HEK293 (cell line): ENCODE data around the gene CADPS.

Experiments
- CTCF ChIA-PET: fragments of 350-600 bp; formaldehyde crosslinking; extraction: SDS; loops from one replicate; lab custom pipeline; 2021; ENCODE audit warnings: antibody characterized with exemption; lab: Yijun Ruan, JAX
- POLR2A ChIA-PET: fragments of 300-600 bp; formaldehyde crosslinking; extraction: SDS; loops from one replicate; lab custom pipeline; 2020; ENCODE audit warnings: antibody characterized with exemption, inconsistent platforms; lab: Yijun Ruan, JAX
- H3K27ac ChIP-seq: fragments of 200-500 bp; sonication (Bioruptor generic); 2 replicates; pipeline ENCODE4 v1.5.1; 2014; ENCODE audit warnings: low read depth, low read length, control low read depth, inconsistent platforms; ENCODE audit errors: extremely low read depth
- H3K36me3 ChIP-seq, 2 experiments: fragments of 200-500 bp in 1 of 2; sonication (Bioruptor generic) in 1 of 2; 1 replicate in 1 of 2; 2 replicates in 1 of 2; pipeline ENCODE4 v1.5.1; 2014 to 2017; ENCODE audit warnings: inconsistent platforms in 2 of 2, low read length in 2 of 2; ENCODE audit not compliant: control insufficient read depth in 2 of 2, insufficient read depth in 1 of 2
- H3K4me1 ChIP-seq: fragments of 200-500 bp; sonication (Bioruptor generic); 2 replicates; pipeline ENCODE4 v1.5.1; 2014; ENCODE audit warnings: mild to moderate bottlenecking, low read length, inconsistent platforms; ENCODE audit not compliant: control insufficient read depth, insufficient read depth
- H3K4me3 ChIP-seq: 2 replicates; pipeline ENCODE4 v1.5.1; 2011; ENCODE audit warnings: low read depth, mild to moderate bottlenecking, control low read depth, low read length, moderate library complexity
- H3K9me3 ChIP-seq: fragments of 200-500 bp; sonication (Bioruptor generic); 2 replicates; pipeline ENCODE4 v1.5.1; 2014; ENCODE audit warnings: low read depth, low read length, inconsistent platforms; ENCODE audit not compliant: control insufficient read depth, insufficient read depth
- HIC1 ChIP-seq: fragments of 450-650 bp; formaldehyde crosslinking; IDR thresholded peaks from 2 replicates; pipeline ENCODE4 v1.5.1; 2016; ENCODE audit warnings: missing biosample characterization, missing genetic modification characterization
- KLF7 ChIP-seq: fragments of 450-650 bp; formaldehyde crosslinking; IDR thresholded peaks from 2 replicates; pipeline ENCODE4 v1.5.1; 2016; ENCODE audit warnings: missing biosample characterization, missing genetic modification characterization, borderline replicate concordance
- SALL2 ChIP-seq: fragments of 450-650 bp; formaldehyde crosslinking; IDR thresholded peaks from 2 replicates; pipeline ENCODE4 v1.5.0; 2017; ENCODE audit warnings: missing biosample characterization, mild to moderate bottlenecking, missing genetic modification characterization, borderline replicate concordance
- TCF7L2 ChIP-seq: IDR thresholded peaks from 2 replicates; pipeline ENCODE4 v1.6.1; 2011; ENCODE audit warnings: low read depth, mild to moderate bottlenecking, inconsistent platforms, low read length, moderate library complexity, borderline replicate concordance
- ZBTB21 ChIP-seq: fragments of 450-650 bp; formaldehyde crosslinking; IDR thresholded peaks from 2 replicates; pipeline ENCODE4 v1.5.1; 2017; ENCODE audit warnings: missing biosample characterization, missing genetic modification characterization
- ZBTB26 ChIP-seq: fragments of 450-650 bp; formaldehyde crosslinking; optimal IDR thresholded peaks from 2 replicates; pipeline ENCODE3; 2016; ENCODE audit warnings: missing biosample characterization, mild to moderate bottlenecking, missing genetic modification characterization
- ZBTB7A ChIP-seq: fragments of 450-650 bp; formaldehyde crosslinking; IDR thresholded peaks from 2 replicates; pipeline ENCODE4 v1.5.1; 2016; ENCODE audit warnings: low read depth, missing biosample characterization, missing genetic modification characterization
- ZNF18 ChIP-seq: fragments of 450-650 bp; formaldehyde crosslinking; IDR thresholded peaks from 2 replicates; pipeline ENCODE4 v1.5.1; 2016; ENCODE audit warnings: missing biosample characterization, missing genetic modification characterization
- ZNF335 ChIP-seq: fragments of 450-650 bp; formaldehyde crosslinking; conservative IDR thresholded peaks from 2 replicates; pipeline ENCODE4 v1.5.1; 2016; ENCODE audit warnings: missing biosample characterization, missing genetic modification characterization
- ZNF354C ChIP-seq: fragments of 450-650 bp; formaldehyde crosslinking; IDR thresholded peaks from 2 replicates; pipeline ENCODE4 v1.5.1; 2016; ENCODE audit warnings: missing biosample characterization, missing genetic modification characterization, low read depth, borderline replicate concordance
- ZNF560 ChIP-seq: fragments of 450-650 bp; formaldehyde crosslinking; IDR thresholded peaks from 2 replicates; pipeline ENCODE4 v1.5.1; 2017; ENCODE audit warnings: missing biosample characterization, missing genetic modification characterization, borderline replicate concordance
- ZNF629 ChIP-seq: fragments of 450-650 bp; formaldehyde crosslinking; IDR thresholded peaks from 2 replicates; pipeline ENCODE4 v1.5.1; 2017; ENCODE audit warnings: missing biosample characterization, missing genetic modification characterization
- ZNF777 ChIP-seq: fragments of 450-650 bp; formaldehyde crosslinking; IDR thresholded peaks from 2 replicates; pipeline ENCODE4 v1.5.1; 2017; ENCODE audit warnings: missing biosample characterization, missing genetic modification characterization, borderline replicate concordance
- ZNF791 ChIP-seq: fragments of 450-650 bp; formaldehyde crosslinking; IDR thresholded peaks from 2 replicates; pipeline ENCODE4 v1.5.1; 2016; ENCODE audit warnings: missing biosample characterization, missing genetic modification characterization
- ZNF837 ChIP-seq: fragments of 450-650 bp; formaldehyde crosslinking; IDR thresholded peaks from 2 replicates; pipeline ENCODE4 v1.5.1; 2016; ENCODE audit warnings: missing biosample characterization, missing genetic modification characterization
- ZSCAN4 ChIP-seq: fragments of 450-650 bp; formaldehyde crosslinking; IDR thresholded peaks from 2 replicates; pipeline ENCODE4 v1.5.1; 2017; ENCODE audit warnings: missing biosample characterization, missing genetic modification characterization
- ZXDB ChIP-seq: fragments of 450-650 bp; formaldehyde crosslinking; IDR thresholded peaks from 2 replicates; pipeline ENCODE4 v1.5.1; 2016; ENCODE audit warnings: missing biosample characterization, missing genetic modification characterization
- TF ChIP-seq, protein P1 (sequence below): fragments of 450-650 bp; formaldehyde crosslinking; IDR thresholded peaks from 2 replicates; pipeline ENCODE4 v1.5.1; 2017; ENCODE audit warnings: missing biosample characterization, missing genetic modification characterization
- TF ChIP-seq, protein P2 (sequence below): fragments of 450-650 bp; formaldehyde crosslinking; IDR thresholded peaks from 2 replicates; pipeline ENCODE4 v1.5.1; 2016; ENCODE audit warnings: missing biosample characterization, missing genetic modification characterization

Gene CADPS

DNA sequence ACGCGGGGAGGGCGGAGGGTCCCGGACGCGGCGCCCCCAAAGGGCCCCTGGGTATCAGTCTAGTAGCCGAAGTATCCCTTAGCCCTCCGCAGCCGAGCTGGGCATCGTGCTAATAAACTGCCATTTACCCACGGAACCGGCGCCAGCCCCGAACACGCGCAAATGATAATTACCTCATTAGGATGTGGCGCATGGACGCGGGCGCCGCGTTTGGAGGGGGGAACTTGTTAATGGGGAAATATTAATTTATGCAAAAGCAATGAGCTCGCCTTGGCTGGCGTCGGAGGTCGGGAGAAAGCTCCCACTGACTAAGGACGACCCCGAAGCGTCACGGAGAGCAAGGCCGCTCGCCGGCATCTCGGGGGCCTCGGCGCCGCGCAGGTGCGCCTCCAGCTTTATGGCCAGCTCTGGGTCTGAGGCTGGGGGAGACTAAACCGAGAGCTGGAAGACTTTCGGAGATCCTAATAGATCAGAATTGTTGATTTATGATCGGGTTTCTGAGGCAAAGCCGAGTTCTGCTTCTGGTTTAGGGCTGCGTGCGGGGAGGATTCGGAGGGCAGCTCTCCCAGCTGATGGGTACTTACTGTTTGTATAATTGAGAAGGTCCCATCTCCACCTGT lies 501.4 kb downstream of the CADPS start (continued):
- no peak for TF ChIP-seq ZNF18

DNA sequence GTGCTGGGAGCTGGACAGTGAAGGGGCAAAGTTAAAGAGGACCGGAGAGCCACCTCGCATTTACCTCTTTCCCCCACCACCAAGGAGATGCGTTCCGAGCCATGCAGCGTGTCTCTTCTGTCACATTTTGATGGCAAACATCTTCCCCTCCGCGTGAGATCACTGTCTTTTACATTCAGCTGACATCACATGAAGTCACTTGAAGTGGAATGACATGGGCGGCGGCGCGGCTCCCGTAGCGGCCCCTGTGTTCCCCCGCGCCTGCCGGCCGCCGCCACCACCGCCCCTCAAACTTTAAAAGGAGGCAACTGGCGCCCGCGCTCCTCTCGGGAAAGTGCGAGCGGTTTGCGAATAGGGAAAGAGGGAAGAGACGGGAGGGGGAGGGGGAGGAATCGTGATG lies 502.0 kb downstream of the CADPS start, which contains the start of gene FEZF2:
Gene FEZF2 (minus strand): TSS at position 336 of the 400 bp plus-strand sequence. CDS start 682 bp downstream, outside the sequence.
- TF ChIP-seq ZNF335 (0 out of 2 replicates have a peak, but pooled peaks have one; percentile 2), ZBTB21 (tag by site-specific recombination) (peak; percentile 60; the same call in 1 of the 2 replicates), ZNF629 (tag by site-specific recombination) (no peak), ZBTB26 (tag by site-specific recombination) (peak; percentile 15), ZNF837 (no peak), ZNF791 (tag by site-specific recombination) (no peak)
- TF ChIP-seq, protein P1, sequence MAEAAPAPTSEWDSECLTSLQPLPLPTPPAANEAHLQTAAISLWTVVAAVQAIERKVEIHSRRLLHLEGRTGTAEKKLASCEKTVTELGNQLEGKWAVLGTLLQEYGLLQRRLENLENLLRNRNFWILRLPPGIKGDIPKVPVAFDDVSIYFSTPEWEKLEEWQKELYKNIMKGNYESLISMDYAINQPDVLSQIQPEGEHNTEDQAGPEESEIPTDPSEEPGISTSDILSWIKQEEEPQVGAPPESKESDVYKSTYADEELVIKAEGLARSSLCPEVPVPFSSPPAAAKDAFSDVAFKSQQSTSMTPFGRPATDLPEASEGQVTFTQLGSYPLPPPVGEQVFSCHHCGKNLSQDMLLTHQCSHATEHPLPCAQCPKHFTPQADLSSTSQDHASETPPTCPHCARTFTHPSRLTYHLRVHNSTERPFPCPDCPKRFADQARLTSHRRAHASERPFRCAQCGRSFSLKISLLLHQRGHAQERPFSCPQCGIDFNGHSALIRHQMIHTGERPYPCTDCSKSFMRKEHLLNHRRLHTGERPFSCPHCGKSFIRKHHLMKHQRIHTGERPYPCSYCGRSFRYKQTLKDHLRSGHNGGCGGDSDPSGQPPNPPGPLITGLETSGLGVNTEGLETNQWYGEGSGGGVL (tag by site-specific recombination) = peak; percentile 63
- TF ChIP-seq, protein P2, sequence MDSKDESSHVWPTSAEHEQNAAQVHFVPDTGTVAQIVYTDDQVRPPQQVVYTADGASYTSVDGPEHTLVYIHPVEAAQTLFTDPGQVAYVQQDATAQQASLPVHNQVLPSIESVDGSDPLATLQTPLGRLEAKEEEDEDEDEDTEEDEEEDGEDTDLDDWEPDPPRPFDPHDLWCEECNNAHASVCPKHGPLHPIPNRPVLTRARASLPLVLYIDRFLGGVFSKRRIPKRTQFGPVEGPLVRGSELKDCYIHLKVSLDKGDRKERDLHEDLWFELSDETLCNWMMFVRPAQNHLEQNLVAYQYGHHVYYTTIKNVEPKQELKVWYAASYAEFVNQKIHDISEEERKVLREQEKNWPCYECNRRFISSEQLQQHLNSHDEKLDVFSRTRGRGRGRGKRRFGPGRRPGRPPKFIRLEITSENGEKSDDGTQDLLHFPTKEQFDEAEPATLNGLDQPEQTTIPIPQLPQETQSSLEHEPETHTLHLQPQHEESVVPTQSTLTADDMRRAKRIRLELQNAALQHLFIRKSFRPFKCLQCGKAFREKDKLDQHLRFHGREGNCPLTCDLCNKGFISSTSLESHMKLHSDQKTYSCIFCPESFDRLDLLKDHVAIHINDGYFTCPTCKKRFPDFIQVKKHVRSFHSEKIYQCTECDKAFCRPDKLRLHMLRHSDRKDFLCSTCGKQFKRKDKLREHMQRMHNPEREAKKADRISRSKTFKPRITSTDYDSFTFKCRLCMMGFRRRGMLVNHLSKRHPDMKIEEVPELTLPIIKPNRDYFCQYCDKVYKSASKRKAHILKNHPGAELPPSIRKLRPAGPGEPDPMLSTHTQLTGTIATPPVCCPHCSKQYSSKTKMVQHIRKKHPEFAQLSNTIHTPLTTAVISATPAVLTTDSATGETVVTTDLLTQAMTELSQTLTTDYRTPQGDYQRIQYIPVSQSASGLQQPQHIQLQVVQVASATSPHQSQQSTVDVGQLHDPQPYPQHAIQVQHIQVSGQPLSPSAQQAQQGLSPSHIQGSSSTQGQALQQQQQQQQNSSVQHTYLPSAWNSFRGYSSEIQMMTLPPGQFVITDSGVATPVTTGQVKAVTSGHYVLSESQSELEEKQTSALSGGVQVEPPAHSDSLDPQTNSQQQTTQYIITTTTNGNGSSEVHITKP = peak; percentile 47; the same call in 1 of the 2 replicates
- CTCF ChIA-PET = no interaction called here
- POLR2A ChIA-PET = no interaction called here
- peak within 1 kb of the TSS; percentile 9 for H3K4me3 ChIP-seq
- no peak within 1 kb of the TSS for H3K27ac ChIP-seq
- no peaks in the 10 kb centered on the region for H3K36me3 ChIP-seq
- H3K4me1 ChIP-seq = no peaks in the 10 kb centered on the region; the same call in 1 of the 2 replicates
- no peaks in the 10 kb centered on the region for H3K9me3 ChIP-seq

DNA sequence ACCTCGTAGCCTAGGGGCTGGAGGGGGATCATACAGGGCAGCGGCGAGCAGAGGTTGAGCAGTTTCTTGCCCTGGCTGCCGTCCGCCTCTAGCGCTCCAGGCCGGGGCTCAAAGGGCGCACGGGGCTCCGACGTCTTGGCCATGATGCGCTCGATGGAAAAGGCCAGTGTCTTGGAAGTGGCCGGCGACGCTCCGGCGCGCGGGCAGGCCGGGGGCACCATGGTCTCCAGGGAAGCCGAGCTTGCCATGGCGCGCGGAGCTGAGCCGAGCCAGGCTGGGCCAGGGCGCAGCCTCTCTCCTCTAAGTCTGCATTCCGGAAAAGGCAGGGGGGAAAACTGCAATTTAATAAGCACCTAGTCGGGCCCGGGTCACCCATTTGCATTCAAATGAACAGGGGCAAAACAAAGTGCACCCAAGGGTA lies 502.6 kb downstream of the CADPS start:
- Histone ChIP-seq H3K9me3 (no peaks in the 10 kb centered on the region), H3K4me3 (peak overlapping the region; percentile 9), H3K36me3 (no peaks in the 10 kb centered on the region), H3K27ac (no peak overlapping the region), H3K4me1 (no peaks in the 10 kb centered on the region; the same call in 1 of the 2 replicates)
- ChIA-PET CTCF (no interaction called here), POLR2A (no interaction called here)
- TF ChIP-seq ZBTB7A (tag by site-specific recombination) = no peak
- no peak for TF ChIP-seq ZXDB (tag by site-specific recombination)
- peak; percentile 62; the same call in 1 of the 2 replicates for TF ChIP-seq ZNF777
- TF ChIP-seq KLF7 = no peak
- peak; percentile 7; the same call in 1 of the 2 replicates for TF ChIP-seq ZNF560 (tag by site-specific recombination)
- TF ChIP-seq ZSCAN4 = no peak
- no peak for TF ChIP-seq TCF7L2
- TF ChIP-seq SALL2 (tag by site-specific recombination) = no peak
- TF ChIP-seq HIC1 (tag by site-specific recombination) = no peak
- no peak for TF ChIP-seq ZNF354C (tag by site-specific recombination)
